ENCODE data around the gene GUK1. TPM values are rescaled to one million over a fixed set of nuclear protein-coding genes. Genes with fewer than 3 reads are reported as not detected.

Gene GUK1
- total RNA-seq, 2 donors from 2014 or later, result 252 to 422 TPM

- Histone ChIP-seq H3K4me3 (no peak overlapping the region), H3K36me3 (no peaks in the 10 kb centered on the region), H3K27ac (no peak overlapping the region), H3K9me3 (no peaks in the 10 kb centered on the region), H3K27me3 (replicated peaks; ENCODE audit: insufficient read depth) (no peaks in the 10 kb centered on the region), H3K4me1 (ENCODE audit: control insufficient read depth in 1 of 2, low read depth in 2 of 2) (no peaks in the 10 kb centered on the region)
- DNase-seq (ENCODE audit: low spot score) (no peak), ATAC-seq (ENCODE audit: insufficient number of reproducible peaks, low FRiP score, low read depth) (no peak)
- no peak for TF ChIP-seq CTCF (IDR thresholded peaks at IDR 0.05)
Observed at GRCh38 chr1:228156941-228157728, 17.1 kb downstream of the GUK1 start.

- TF ChIP-seq CTCF (IDR thresholded peaks at IDR 0.05), result no peak
- no peaks in the 10 kb centered on the region for H3K36me3 ChIP-seq
- ATAC-seq (ENCODE audit: insufficient number of reproducible peaks, low FRiP score, low read depth) (no peak), DNase-seq (ENCODE audit: low spot score) (no peak)
- H3K4me1 ChIP-seq (ENCODE audit: control insufficient read depth in 1 of 2, low read depth in 2 of 2), result no peaks in the 10 kb centered on the region
- H3K9me3 ChIP-seq, result no peaks in the 10 kb centered on the region
- H3K4me3 ChIP-seq, result no peak overlapping the region
- no peak overlapping the region for H3K27ac ChIP-seq
- H3K27me3 ChIP-seq (replicated peaks; ENCODE audit: insufficient read depth), result no peaks in the 10 kb centered on the region
Observed at GRCh38 chr1:228157729-228158126, 17.6 kb downstream of the GUK1 start.

GRCh38 chr1:228158151-228159007, 18.3 kb downstream of the GUK1 start:
- H3K36me3 ChIP-seq, result no peaks in the 10 kb centered on the region
- no peak for DNase-seq (ENCODE audit: low spot score)
- H3K4me1 ChIP-seq (ENCODE audit: control insufficient read depth in 1 of 2, low read depth in 2 of 2), result peaks cover 0 to 5% of the 10 kb centered on the region in 2 donors
- ATAC-seq (ENCODE audit: insufficient number of reproducible peaks, low FRiP score, low read depth), result no peak
- H3K9me3 ChIP-seq, result no peaks in the 10 kb centered on the region
- H3K4me3 ChIP-seq, result no peak overlapping the region
- no peak overlapping the region for H3K27ac ChIP-seq
- no peaks in the 10 kb centered on the region for H3K27me3 ChIP-seq (replicated peaks; ENCODE audit: insufficient read depth)
- no peak for TF ChIP-seq CTCF (IDR thresholded peaks at IDR 0.05)

- no peak overlapping the region for H3K4me3 ChIP-seq
- DNase-seq (ENCODE audit: low spot score), result no peak
- ATAC-seq (ENCODE audit: insufficient number of reproducible peaks, low FRiP score, low read depth), result no peak
- peaks cover 0 to 5% of the 10 kb centered on the region in 2 donors for H3K4me1 ChIP-seq (ENCODE audit: control insufficient read depth in 1 of 2, low read depth in 2 of 2)
- TF ChIP-seq CTCF (IDR thresholded peaks at IDR 0.05), result no peak
- H3K36me3 ChIP-seq, result no peaks in the 10 kb centered on the region
- no peak overlapping the region for H3K27ac ChIP-seq
- H3K27me3 ChIP-seq (replicated peaks; ENCODE audit: insufficient read depth), result no peaks in the 10 kb centered on the region
- H3K9me3 ChIP-seq, result no peaks in the 10 kb centered on the region
Observed at GRCh38 chr1:228159008-228159665, 19.1 kb downstream of the GUK1 start.

All from thoracic aorta (tissue), 2 donors.